OCI-LY3 (cell line): ENCODE measurements around the gene URGCP.

Source experiments
- H2AFZ ChIP-seq: fragments of 200-600, 300-600 bp; shearing (Covaris generic); 2 replicates; pipeline ENCODE4 v1.6.0; 2014; ENCODE audit warnings: antibody characterized with exemption, low read depth, low read length
- H3K27ac ChIP-seq: fragments of 200-600, 300-600 bp; sonication (generic); 2 replicates; pipeline ENCODE4 v1.5.1; 2014; ENCODE audit warnings: mild to moderate bottlenecking, low read length, moderate library complexity, mixed read lengths
- H3K27me3 ChIP-seq: fragments of 200-600, 300-600 bp; sonication (generic); 2 replicates; pipeline ENCODE4 v1.6.1; 2014; ENCODE audit warnings: low read depth, low read length, mixed read lengths
- H3K36me3 ChIP-seq: fragments of 200-600, 300-600 bp; sonication (generic); replicated peaks from 2 replicates; pipeline ENCODE3; 2014; ENCODE audit warnings: low read depth, low read length, mixed read lengths
- H3K4me1 ChIP-seq: fragments of 300-600, 200-600 bp; sonication (generic); 2 replicates; pipeline ENCODE4 v1.6.1; 2014; ENCODE audit warnings: low read length, mixed read lengths
- H3K4me2 ChIP-seq: fragments of 200-600, 300-600 bp; sonication (generic); 2 replicates; pipeline ENCODE4 v1.6.1; 2014; ENCODE audit warnings: low read length, mixed read lengths
- H3K4me3 ChIP-seq: fragments of 300-600, 200-600 bp; sonication (generic); 2 replicates; pipeline ENCODE4 v1.5.1; 2014; ENCODE audit warnings: antibody characterized with exemption, mild to moderate bottlenecking, low read length, moderate library complexity
- H3K79me2 ChIP-seq: fragments of 300-600, 200-600 bp; shearing (Covaris generic); 2 replicates; pipeline ENCODE4 v1.6.1; 2014; ENCODE audit warnings: mild to moderate bottlenecking, low read length, mixed read lengths
- H3K9ac ChIP-seq: fragments of 300-600, 200-600 bp; shearing (Covaris generic); 2 replicates; pipeline ENCODE4 v1.6.0; 2014; ENCODE audit warnings: mild to moderate bottlenecking, low read length, moderate library complexity
- H3K9me3 ChIP-seq: fragments of 200-600, 300-600 bp; shearing (Covaris generic); 2 replicates; pipeline ENCODE4 v1.6.1; 2014; ENCODE audit warnings: low read length, mixed read lengths; ENCODE audit not compliant: insufficient read depth
- H4K20me1 ChIP-seq: fragments of 200-600, 300-600 bp; sonication (generic); 2 replicates; pipeline ENCODE4 v1.6.1; 2016; ENCODE audit warnings: low read length, mixed read lengths; ENCODE audit not compliant: insufficient read depth
- CTCF ChIP-seq: fragments of 200-600, 300-600 bp; sonication (generic); IDR thresholded peaks from 2 replicates; pipeline ENCODE4 v1.5.1; 2014; ENCODE audit warnings: antibody characterized with exemption, low read length, low read depth
- EZH2phosphoT487 ChIP-seq: fragments of 200-600 bp; shearing (Covaris generic); IDR thresholded peaks from 2 replicates; pipeline ENCODE4 v1.6.1; 2018; ENCODE audit warnings: antibody characterized with exemption, mixed run types, low read depth

Gene URGCP

DNA sequence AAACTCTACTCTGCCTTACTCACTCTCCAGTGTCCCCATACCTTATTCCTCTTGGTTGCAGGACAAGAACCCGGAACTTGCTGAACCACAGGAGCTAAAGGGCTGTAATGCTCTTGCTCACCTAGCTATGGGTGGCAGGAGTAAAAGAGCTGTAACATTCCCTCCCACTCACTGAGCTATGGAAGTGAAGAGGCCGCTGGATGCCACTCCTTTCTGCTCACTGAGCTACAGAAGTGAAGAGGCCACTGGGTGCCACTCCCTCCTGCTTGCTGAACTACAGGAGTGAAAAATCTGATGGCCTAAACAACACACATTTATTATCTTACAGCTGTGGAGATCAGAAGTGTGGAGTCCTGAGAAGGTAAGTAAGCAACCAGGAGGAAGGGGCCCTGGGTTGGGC is 54.6 kb downstream of the URGCP start:
- no peaks in the 10 kb centered on the region for H3K9me3 ChIP-seq
- TF ChIP-seq EZH2phosphoT487 (no peak), CTCF (no peak)

DNA sequence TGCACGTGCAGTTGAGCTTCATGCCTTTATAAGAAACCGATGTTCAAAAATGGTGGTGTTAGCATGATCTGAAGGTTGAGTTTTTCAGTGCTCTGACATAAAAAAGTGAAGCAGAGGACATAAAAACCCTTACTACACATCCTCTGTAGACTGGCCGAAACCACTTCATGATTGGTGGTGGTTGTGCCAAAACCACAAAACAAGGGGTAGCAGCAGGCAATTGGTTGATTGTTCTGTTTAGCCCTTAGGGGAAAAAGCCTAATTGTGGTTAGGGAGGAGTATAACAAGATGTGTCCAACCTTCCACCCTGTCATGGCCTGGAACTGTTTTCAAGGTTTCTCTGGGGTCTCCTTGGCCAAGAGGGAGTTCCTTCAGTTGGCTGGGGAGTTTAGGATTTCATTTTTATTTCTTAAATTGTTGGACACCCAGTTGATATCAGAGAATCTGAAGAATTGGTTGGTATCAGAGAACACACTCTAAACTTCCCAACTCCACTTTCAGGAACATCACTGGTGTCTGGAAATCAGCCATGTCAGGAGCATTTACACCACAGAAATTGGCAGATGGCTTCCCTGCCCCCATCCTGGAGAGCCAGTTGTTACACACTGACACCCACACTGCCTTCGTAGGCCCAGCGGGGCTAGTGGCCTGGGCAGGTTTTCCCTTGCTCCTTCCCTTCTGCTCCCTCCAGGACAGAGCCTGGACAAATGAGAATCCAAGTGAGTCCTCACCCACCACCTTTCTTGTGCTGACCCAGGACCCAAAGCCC is 55.9 kb downstream of the URGCP start:
- Histone ChIP-seq H3K9ac (no peak overlapping the region), H3K4me2 (no peak overlapping the region), H2AFZ (no peak overlapping the region)

More for the DNA sequence above, 54.6 kb downstream of the URGCP start:
- no peaks in the 10 kb centered on the region for H4K20me1 ChIP-seq
- no peak overlapping the region for H3K9ac ChIP-seq
- no peaks in the 10 kb centered on the region for H3K79me2 ChIP-seq
- H3K36me3 ChIP-seq: no peaks in the 10 kb centered on the region
- no peak overlapping the region for H3K4me2 ChIP-seq
- no peaks in the 10 kb centered on the region for H3K27me3 ChIP-seq
- no peak overlapping the region for H3K27ac ChIP-seq
- no peak overlapping the region for H3K4me3 ChIP-seq
- H2AFZ ChIP-seq: no peak overlapping the region
- H3K4me1 ChIP-seq: no peaks in the 10 kb centered on the region

GRCh38 chr7:43849047-43849446 is 57.3 kb downstream of the URGCP start:
- no peaks in the 10 kb centered on the region for H3K36me3 ChIP-seq
- no peak overlapping the region for H3K27ac ChIP-seq
- H3K4me2 ChIP-seq: no peak overlapping the region
- TF ChIP-seq CTCF (no peak), EZH2phosphoT487 (no peak)
- no peaks in the 10 kb centered on the region for H3K9me3 ChIP-seq
- H3K79me2 ChIP-seq: no peaks in the 10 kb centered on the region
- no peaks in the 10 kb centered on the region for H3K4me1 ChIP-seq
- H4K20me1 ChIP-seq: no peaks in the 10 kb centered on the region
- no peak overlapping the region for H2AFZ ChIP-seq
- H3K27me3 ChIP-seq: no peaks in the 10 kb centered on the region
- no peak overlapping the region for H3K9ac ChIP-seq
- H3K4me3 ChIP-seq: no peak overlapping the region

More for the DNA sequence above, 55.9 kb downstream of the URGCP start:
- Histone ChIP-seq H3K9me3 (no peaks in the 10 kb centered on the region), H3K27ac (no peak overlapping the region), H3K36me3 (no peaks in the 10 kb centered on the region), H3K27me3 (no peaks in the 10 kb centered on the region), H3K4me3 (no peak overlapping the region), H3K79me2 (no peaks in the 10 kb centered on the region), H4K20me1 (no peaks in the 10 kb centered on the region), H3K4me1 (no peaks in the 10 kb centered on the region)
- no peak for TF ChIP-seq CTCF
- TF ChIP-seq EZH2phosphoT487: no peak

DNA sequence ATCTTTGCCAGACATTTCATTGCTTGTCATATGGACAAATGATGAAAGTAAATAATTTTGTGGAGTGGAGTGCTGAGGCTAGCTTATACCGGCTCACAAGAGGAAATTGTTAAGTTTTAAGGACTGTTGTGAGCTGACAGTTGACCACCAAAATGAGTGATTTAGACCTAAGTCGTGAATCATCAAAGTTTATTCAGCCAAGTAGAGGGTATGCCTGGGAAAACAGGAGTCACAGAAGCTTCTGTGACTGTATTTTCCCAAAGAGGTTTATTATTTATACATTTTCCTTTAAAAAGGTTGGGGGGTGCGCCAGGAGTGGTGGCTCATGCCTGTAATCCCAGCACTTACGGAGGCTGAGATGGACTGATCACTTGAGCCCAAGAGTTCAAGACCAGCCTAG is 58.9 kb downstream of the URGCP start:
- Histone ChIP-seq H2AFZ (no peak overlapping the region), H3K4me3 (no peak overlapping the region), H3K27me3 (no peaks in the 10 kb centered on the region), H4K20me1 (no peaks in the 10 kb centered on the region), H3K9ac (no peak overlapping the region), H3K79me2 (no peaks in the 10 kb centered on the region), H3K36me3 (no peaks in the 10 kb centered on the region), H3K27ac (no peak overlapping the region), H3K4me1 (no peaks in the 10 kb centered on the region), H3K4me2 (no peak overlapping the region), H3K9me3 (no peaks in the 10 kb centered on the region)
- no peak for TF ChIP-seq EZH2phosphoT487
- no peak for TF ChIP-seq CTCF
